HepG2 (cell line): ENCODE data around the gene NUDT1. TPM values are rescaled to one million over a fixed set of nuclear protein-coding genes. Genes with fewer than 3 reads are reported as not detected.

Experiments
- ATAC-seq: fragments of 200-7000 bp; cut with Tn5 transposase; 3 replicates; pipeline ENCODE4 v1.9.1; 2020; ENCODE audit warnings: mild to moderate bottlenecking, moderate library complexity
- BruUV-seq: library from RNA; stranded (reverse); fragments of 400-500 nt; replicated peaks from 2 replicates; lab custom pipeline; 2021; lab: Mats Ljungman, UMichigan
- CTCF ChIA-PET: fragments of 300-600 bp; formaldehyde crosslinking; extraction: SDS; loops from one replicate; lab custom pipeline; 2021; ENCODE audit warnings: low total read pairs, inconsistent platforms, low intra/inter-chr PET ratio; lab: Yijun Ruan, JAX
- POLR2A ChIA-PET: fragments of 350-600 bp; sonication (Branson Sonifier 250); formaldehyde crosslinking; loops from one replicate; lab custom pipeline; 2020; ENCODE audit warnings: antibody characterized with exemption, inconsistent platforms; lab: Yijun Ruan, JAX
- DNase-seq: peaks from one replicate; pipeline ENCODE4 v3.0.0-alpha.2; 2015; ENCODE audit warnings: low spot score
- FAIRE-seq: peaks from 3 replicates; lab custom pipeline; 2011; peaks lifted over from hg19 to GRCh38; lab: Jason Lieb, UNC
- H2AFZ ChIP-seq: one replicate; pipeline ENCODE4 v1.6.1; 2011; ENCODE audit warnings: low read length, inconsistent platforms
- H3K27ac ChIP-seq: fragments of 300-600 bp; 3 replicates; pipeline ENCODE4 v1.8.0; 2011; ENCODE audit warnings: mixed run types, mild to moderate bottlenecking, mixed read lengths, low read length, inconsistent platforms; ENCODE audit not compliant: insufficient read depth; ENCODE audit errors: extremely low read length
- H3K27me3 ChIP-seq, 2 experiments: fragments of 200-600 bp in 1 of 2; 2 replicates in 1 of 2; 3 replicates in 1 of 2; pipeline versions ENCODE4 v1.6.0 to v1.8.0; 2011; ENCODE audit warnings: low read length in 2 of 2, mild to moderate bottlenecking in 2 of 2, moderate library complexity in 2 of 2, inconsistent platforms in 1 of 2; ENCODE audit not compliant: insufficient read depth in 2 of 2, control insufficient read depth in 1 of 2
- H3K36me3 ChIP-seq, 2 experiments: fragments of 200-600 bp in 1 of 2; replicated peaks in 1 of 2; 2 replicates in 1 of 2; 3 replicates in 1 of 2; pipeline versions ENCODE4 v1.5.1 to v1.8.0; 2011; ENCODE audit warnings: low read length in 2 of 2, inconsistent platforms in 1 of 2; ENCODE audit not compliant: insufficient read depth in 2 of 2, control insufficient read depth in 1 of 2
- H3K4me1 ChIP-seq: 2 replicates; pipeline ENCODE4 v1.5.1; 2012; ENCODE audit warnings: low read length, inconsistent platforms; ENCODE audit not compliant: insufficient read depth
- H3K4me2 ChIP-seq: 2 replicates; pipeline ENCODE4 v1.6.0; 2011; ENCODE audit warnings: low read depth, low read length, inconsistent platforms
- H3K4me3 ChIP-seq, 3 experiments: fragments of 200-600 bp in 1 of 3; sonication (generic), shearing (Covaris generic) in 1 of 3; replicated peaks in 1 of 3; 2 replicates each; pipeline ENCODE4 v1.5.1; 2011 to 2016; ENCODE audit warnings: low read length in 3 of 3, inconsistent platforms in 2 of 3, low read depth in 2 of 3, mild to moderate bottlenecking in 2 of 3, control low read depth in 1 of 3, mixed read lengths in 1 of 3; ENCODE audit not compliant: insufficient read depth in 1 of 3
- H3K79me2 ChIP-seq: one replicate; pipeline ENCODE4 v1.6.1; 2011; ENCODE audit warnings: low read length, inconsistent platforms; ENCODE audit not compliant: insufficient read depth
- H3K9ac ChIP-seq: 2 replicates; pipeline ENCODE4 v1.6.0; 2011; ENCODE audit warnings: mild to moderate bottlenecking, low read depth, low read length, inconsistent platforms; ENCODE audit not compliant: insufficient read depth
- H3K9me3 ChIP-seq: 2 replicates; pipeline ENCODE4 v1.5.1; 2012; ENCODE audit warnings: mild to moderate bottlenecking, low read length
- H4K20me1 ChIP-seq: 2 replicates; pipeline ENCODE4 v1.6.0; 2011; ENCODE audit warnings: inconsistent platforms, mild to moderate bottlenecking, low read length, moderate library complexity; ENCODE audit not compliant: insufficient read depth
- GABPB1 ChIP-seq: IDR thresholded peaks from 2 replicates; pipeline ENCODE4 v1.6.1; 2016; ENCODE audit warnings: mild to moderate bottlenecking, missing genetic modification reagents, moderate library complexity, missing compliant biosample characterization
- HDAC6 ChIP-seq: fragments of 200-600 bp; sonication (generic); IDR thresholded peaks from 2 replicates; pipeline ENCODE4 v1.7.0; 2017; ENCODE audit warnings: mild to moderate bottlenecking, antibody characterized with exemption, low read length, low read depth
- RBFOX2 ChIP-seq: fragments of 200-400 bp; formaldehyde crosslinking; IDR thresholded peaks from 2 replicates; pipeline ENCODE4 v1.6.1; 2017; ENCODE audit warnings: low read depth, mild to moderate bottlenecking, low read length
- TCF7 ChIP-seq: sonication (generic); IDR thresholded peaks from 2 replicates; pipeline ENCODE4 v1.6.1; 2016; ENCODE audit warnings: antibody characterized with exemption, low read depth
- ZBTB8A ChIP-seq: sonication (generic); formaldehyde crosslinking; IDR thresholded peaks from 2 replicates; pipeline ENCODE4 v1.4.0; 2020; ENCODE audit warnings: mild to moderate bottlenecking, low read depth, missing genetic modification reagents, borderline replicate concordance
- ZKSCAN5 ChIP-seq: sonication (generic); formaldehyde crosslinking; IDR thresholded peaks from 2 replicates; pipeline ENCODE4 v1.5.1; 2020; ENCODE audit warnings: mild to moderate bottlenecking, missing genetic modification reagents
- ZNF616 ChIP-seq: sonication (generic); formaldehyde crosslinking; IDR thresholded peaks from 2 replicates; pipeline ENCODE4 v1.5.0; 2020; ENCODE audit warnings: low read depth, mild to moderate bottlenecking, missing genetic modification reagents
- ZNF768 ChIP-seq: sonication (generic); formaldehyde crosslinking; IDR thresholded peaks from 2 replicates; pipeline ENCODE4 v1.4.0; 2020; ENCODE audit warnings: missing genetic modification reagents
- WGBS: methylation state at CpG from one replicate; pipeline ENCODE4 v1.1.6; 2017; ENCODE audit warnings: low lambda C conversion rate; 5-methylcytosine and 5-hydroxymethylcytosine counted together
- in situ Hi-C: cut with HindIII; loops from 2 replicates; pipeline ENCODE4 v1.10.0; 2017; ENCODE audit warnings: low pct_unique_long_range_greater_than_20kb; ENCODE audit not compliant: extremely low pct_ligation_motif_present
- intact Hi-C: fragments of 100-400 bp; cut with micrococcal nuclease; formaldehyde crosslinking; loops from one replicate; pipeline ENCODE4 v1.10.0; 2022; ENCODE audit not compliant: unreplicated experiment
- polyA plus RNA-seq, 8 experiments: library from polyadenylated mRNA; depleted of rRNA in 3 of 8; stranded (reverse) in 7 of 8; unstranded in 1 of 8; fragments of >200 nt; fragmentation: Illumina TruSeq in 4 of 8; extraction: Trizol in 4 of 8; gene quantifications; 2 replicates each; pipeline versions ENCODE4 v1.2.1 to v1.2.3, GENCODE V29; 2011 to 2016; ENCODE audit warnings: low read depth in 4 of 8, missing spikeins in 1 of 8, mixed read lengths in 1 of 8; ENCODE audit not compliant: insufficient read depth in 1 of 8
- total RNA-seq, 5 experiments: library from RNA; depleted of rRNA; stranded (reverse); fragments of >200 nt; fragmentation: Illumina TruSeq; extraction: Trizol; gene quantifications; 2 replicates each; pipeline ENCODE4 v1.2.3, GENCODE V29; 2016; ENCODE audit warnings: low read depth in 1 of 5
- TF ChIP-seq, protein P1 (sequence below): sonication (generic); formaldehyde crosslinking; IDR thresholded peaks from 2 replicates; pipeline ENCODE4 v1.4.0; 2020; ENCODE audit warnings: missing genetic modification reagents

Gene NUDT1
- total and polyA plus RNA-seq, 2 of the 13 experiments (the other 11 are each of a cell fraction or from before 2014, with no cell fraction given): 9.1 to 26.8 TPM

DNA sequence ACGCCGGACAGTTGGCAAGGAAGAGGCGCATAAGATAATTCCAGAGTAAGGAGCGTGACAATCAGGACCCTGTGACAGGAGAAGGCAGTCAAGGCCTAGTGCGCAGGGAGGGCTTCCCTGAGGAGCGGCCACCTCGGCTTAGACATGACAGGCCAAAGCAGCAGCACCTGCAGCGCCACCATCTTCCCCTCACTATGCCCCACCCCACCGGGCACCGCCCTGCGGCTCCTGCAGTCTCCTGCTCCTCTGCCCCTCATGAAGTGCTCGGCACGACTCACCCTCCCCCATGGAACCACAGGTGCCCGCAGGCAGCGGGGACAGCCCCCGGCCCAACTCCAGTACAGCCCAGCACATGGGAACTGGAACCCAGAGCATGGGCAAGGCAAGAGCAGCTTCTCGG is 21.1 kb upstream of the NUDT1 start:
- POLR2A ChIA-PET: no interaction called here
- intact Hi-C loops: no loop called here

DNA sequence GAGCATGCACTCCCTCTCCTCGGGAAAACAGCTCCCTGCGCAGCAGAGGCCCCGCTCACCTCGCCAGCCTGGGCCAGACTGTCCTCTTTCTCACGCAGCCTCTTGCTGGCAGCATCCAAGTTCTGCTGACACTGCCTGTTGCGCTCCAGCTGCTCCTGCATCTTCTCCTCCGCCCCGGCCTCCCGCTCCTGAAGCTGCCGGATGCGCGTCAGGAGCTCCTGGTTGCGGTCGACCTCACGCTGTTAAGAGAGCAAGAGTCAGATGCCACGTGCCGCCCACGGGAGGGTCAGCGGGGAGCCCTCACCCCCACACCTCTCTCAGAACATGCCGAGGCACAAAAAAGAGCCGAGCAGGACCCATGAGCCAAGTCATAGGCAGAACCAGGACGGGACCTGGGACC is 19.5 kb upstream of the NUDT1 start:
- ATAC-seq (no peak), FAIRE-seq (no peak), DNase-seq (no peak)
- Histone ChIP-seq H3K36me3 (peaks cover 35 to 81% of the 10 kb centered on the region in 2 experiments; a peak in 4 of 5 replicates), H3K4me1 (no peaks in the 10 kb centered on the region), H2AFZ (no peak overlapping the region), H3K27ac (no peak overlapping the region), H3K4me2 (no peak overlapping the region), H3K79me2 (peaks cover 31% of the 10 kb centered on the region), H3K9me3 (no peaks in the 10 kb centered on the region), H4K20me1 (peaks cover 2% of the 10 kb centered on the region; the same call in 1 of the 2 replicates), H3K4me3 (no peak overlapping the region), H3K27me3 (no peaks in the 10 kb centered on the region), H3K9ac (no peak overlapping the region)
- intact Hi-C loops (no loop called here), in situ Hi-C loops (loop anchor here (25.0 kb wide), 1 partner anchor 635 kb away; no protein-coding TSS in a partner anchor)
- ChIA-PET POLR2A (no interaction called here), CTCF (no interaction called here)
- whole genome bisulfite sequencing: 100% methylated on average over 20 of the region's 22 CpGs
- TF ChIP-seq ZKSCAN5 (CRISPR knock-in tag): no peak
- no TSS peak for BruUV-seq

More for the DNA sequence above, 21.1 kb upstream of the NUDT1 start:
- DNase-seq (no peak), ATAC-seq (no peak), FAIRE-seq (no peak)
- BruUV-seq: no TSS peak
- in situ Hi-C loops: loop anchor here (25.0 kb wide), 1 partner anchor 634 kb away; no protein-coding TSS in a partner anchor
- Histone ChIP-seq H3K27ac (no peak overlapping the region), H3K4me2 (no peak overlapping the region), H4K20me1 (peaks cover 2% of the 10 kb centered on the region; the same call in 1 of the 2 replicates), H3K9ac (no peak overlapping the region), H3K4me1 (no peaks in the 10 kb centered on the region), H3K9me3 (no peaks in the 10 kb centered on the region), H3K27me3 (no peaks in the 10 kb centered on the region), H2AFZ (no peak overlapping the region), H3K79me2 (peaks cover 17% of the 10 kb centered on the region), H3K4me3 (no peak overlapping the region), H3K36me3 (peaks cover 37 to 81% of the 10 kb centered on the region in 2 experiments; a peak in 4 of 5 replicates)
- no peak for TF ChIP-seq ZNF768 (CRISPR knock-in tag)
- no peak for TF ChIP-seq ZBTB8A (CRISPR knock-in tag)
- TF ChIP-seq TCF7: no peak
- no peak for TF ChIP-seq ZNF616
- no peak for TF ChIP-seq GABPB1 (CRISPR knock-in tag)
- TF ChIP-seq, protein P1, sequence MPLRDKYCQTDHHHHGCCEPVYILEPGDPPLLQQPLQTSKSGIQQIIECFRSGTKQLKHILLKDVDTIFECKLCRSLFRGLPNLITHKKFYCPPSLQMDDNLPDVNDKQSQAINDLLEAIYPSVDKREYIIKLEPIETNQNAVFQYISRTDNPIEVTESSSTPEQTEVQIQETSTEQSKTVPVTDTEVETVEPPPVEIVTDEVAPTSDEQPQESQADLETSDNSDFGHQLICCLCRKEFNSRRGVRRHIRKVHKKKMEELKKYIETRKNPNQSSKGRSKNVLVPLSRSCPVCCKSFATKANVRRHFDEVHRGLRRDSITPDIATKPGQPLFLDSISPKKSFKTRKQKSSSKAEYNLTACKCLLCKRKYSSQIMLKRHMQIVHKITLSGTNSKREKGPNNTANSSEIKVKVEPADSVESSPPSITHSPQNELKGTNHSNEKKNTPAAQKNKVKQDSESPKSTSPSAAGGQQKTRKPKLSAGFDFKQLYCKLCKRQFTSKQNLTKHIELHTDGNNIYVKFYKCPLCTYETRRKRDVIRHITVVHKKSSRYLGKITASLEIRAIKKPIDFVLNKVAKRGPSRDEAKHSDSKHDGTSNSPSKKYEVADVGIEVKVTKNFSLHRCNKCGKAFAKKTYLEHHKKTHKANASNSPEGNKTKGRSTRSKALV (CRISPR knock-in tag): no peak
- peak; percentile 33; the same call in 1 of the 2 replicates for TF ChIP-seq RBFOX2
- TF ChIP-seq HDAC6: no peak
- CTCF ChIA-PET: no interaction called here
- WGBS: 92% methylated on average over 7 of the region's 17 CpGs
